Thyroid gland (tissue), 4 donors: ENCODE results near the gene HLX. TPM values are rescaled to one million over a fixed set of nuclear protein-coding genes. Genes with fewer than 3 reads are reported as not detected.
A peak's percentile ranks its signal among the peaks of the same experiment; 100 is the strongest.

Experiments used
- DNase-seq, 2 donors: peaks; one replicate each; pipeline ENCODE4 v3.0.0-alpha.2; 2019
- H3K27ac ChIP-seq, 3 donors: fragments of 200-600 bp; sonication (generic); 1 replicate in 2 of 3; 2 replicates in 1 of 3; pipeline ENCODE4 v1.5.1; 2016 to 2019; ENCODE audit warnings: mild to moderate bottlenecking in 1 of 3, moderate library complexity in 1 of 3
- H3K27me3 ChIP-seq: fragments of 200-600 bp; sonication (generic); one replicate; pipeline ENCODE4 v1.5.1; 2019
- H3K36me3 ChIP-seq, 2 donors: fragments of 200-600 bp; sonication (generic); one replicate each; pipeline ENCODE4 v1.5.1; 2016 to 2019
- H3K4me1 ChIP-seq, 2 donors: fragments of 200-600 bp; sonication (generic); one replicate each; pipeline ENCODE4 v1.5.1; 2017 to 2019
- H3K4me3 ChIP-seq, 3 donors: fragments of 200-600 bp; sonication (generic); replicated peaks in 1 of 3; 1 replicate in 2 of 3; 2 replicates in 1 of 3; pipeline ENCODE4 v1.5.1; 2016; ENCODE audit warnings: mild to moderate bottlenecking in 1 of 3
- H3K9me3 ChIP-seq: fragments of 200-600 bp; sonication (generic); one replicate; pipeline ENCODE4 v1.5.1; 2017
- POLR2A ChIP-seq, 2 donors: fragments of 450-650 bp; IDR thresholded peaks; one replicate each; pipeline ENCODE4 v1.6.1; 2017; ENCODE audit warnings: antibody characterized with exemption in 2 of 2, mild to moderate bottlenecking in 2 of 2, moderate library complexity in 1 of 2
- WGBS, 2 donors: methylation state at CpG; one replicate each; pipeline ENCODE4 v1.1.5; 2017; 5-methylcytosine and 5-hydroxymethylcytosine counted together
- intact Hi-C: fragments of 100-400 bp; cut with DNase I; formaldehyde crosslinking; loops from one replicate; pipeline ENCODE4 v1.15.1; 2023
- total RNA-seq, 4 donors: library from RNA; depleted of rRNA; stranded (reverse); fragments of >200 nt; gene quantifications; one replicate each; pipeline ENCODE4 v1.2.3, GENCODE V29; 2016
- TF ChIP-seq, protein P1 (sequence below), 6 experiments: fragments of 200-600 bp in 3 of 6; fragments of 450-650 bp in 3 of 6; sonication (generic) in 3 of 6; IDR thresholded peaks; one replicate each; pipeline ENCODE4 v1.5.1; 2016 to 2019; ENCODE audit warnings: antibody characterized with exemption in 6 of 6, mild to moderate bottlenecking in 2 of 6, inconsistent platforms in 1 of 6, moderate library complexity in 1 of 6

Gene HLX
- total RNA-seq, 4 donors from 2014 or later, result 3.1 to 5.1 (median 4.2) TPM

- peaks cover 0 to 11% of the 10 kb centered on the region in 2 donors for H3K4me1 ChIP-seq
- no peak for DNase-seq
- intact Hi-C loops, result no loop called here
- H3K27me3 ChIP-seq, result no peaks in the 10 kb centered on the region
- H3K36me3 ChIP-seq, result no peaks in the 10 kb centered on the region
- no peaks in the 10 kb centered on the region for H3K9me3 ChIP-seq
- no peak for TF ChIP-seq POLR2A (IDR thresholded peaks at IDR 0.05)
- TF ChIP-seq, protein P1, sequence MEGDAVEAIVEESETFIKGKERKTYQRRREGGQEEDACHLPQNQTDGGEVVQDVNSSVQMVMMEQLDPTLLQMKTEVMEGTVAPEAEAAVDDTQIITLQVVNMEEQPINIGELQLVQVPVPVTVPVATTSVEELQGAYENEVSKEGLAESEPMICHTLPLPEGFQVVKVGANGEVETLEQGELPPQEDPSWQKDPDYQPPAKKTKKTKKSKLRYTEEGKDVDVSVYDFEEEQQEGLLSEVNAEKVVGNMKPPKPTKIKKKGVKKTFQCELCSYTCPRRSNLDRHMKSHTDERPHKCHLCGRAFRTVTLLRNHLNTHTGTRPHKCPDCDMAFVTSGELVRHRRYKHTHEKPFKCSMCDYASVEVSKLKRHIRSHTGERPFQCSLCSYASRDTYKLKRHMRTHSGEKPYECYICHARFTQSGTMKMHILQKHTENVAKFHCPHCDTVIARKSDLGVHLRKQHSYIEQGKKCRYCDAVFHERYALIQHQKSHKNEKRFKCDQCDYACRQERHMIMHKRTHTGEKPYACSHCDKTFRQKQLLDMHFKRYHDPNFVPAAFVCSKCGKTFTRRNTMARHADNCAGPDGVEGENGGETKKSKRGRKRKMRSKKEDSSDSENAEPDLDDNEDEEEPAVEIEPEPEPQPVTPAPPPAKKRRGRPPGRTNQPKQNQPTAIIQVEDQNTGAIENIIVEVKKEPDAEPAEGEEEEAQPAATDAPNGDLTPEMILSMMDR (IDR thresholded peaks at IDR 0.05), result no peak
- no peak overlapping the region for H3K4me3 ChIP-seq
- no peak overlapping the region for H3K27ac ChIP-seq
Measured at GRCh38 chr1:220841293-220841692, 38.0 kb upstream of the HLX start.

DNA sequence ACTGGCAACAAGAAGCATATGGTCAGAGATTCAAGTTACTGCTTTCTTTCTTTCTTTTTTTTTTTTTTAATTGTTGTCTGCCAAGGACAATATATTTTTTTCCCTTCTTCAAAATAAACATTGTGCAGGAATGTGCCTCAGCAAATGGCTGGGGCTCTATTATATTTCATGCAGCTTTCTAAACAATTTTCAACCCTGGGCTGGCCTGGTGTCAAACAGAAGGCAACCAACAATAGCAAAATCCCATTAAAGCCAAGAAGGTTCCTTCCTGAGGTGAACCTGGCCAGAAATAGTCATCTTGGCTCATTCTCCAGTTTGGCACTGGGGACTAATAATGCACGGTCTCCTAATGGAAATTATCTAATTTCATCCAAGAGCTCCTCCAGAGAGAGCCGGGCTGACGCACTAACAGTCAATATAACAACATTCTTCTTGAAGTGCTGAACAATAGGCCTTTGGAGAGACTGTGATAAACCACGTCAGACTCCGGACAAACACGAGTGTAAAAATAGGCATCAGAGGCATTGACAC lies 35.7 kb upstream of the HLX start:
- peak overlapping the region in 1 of 3 donors; percentile 9 for H3K27ac ChIP-seq
- H3K4me1 ChIP-seq, result peaks cover 0 to 11% of the 10 kb centered on the region in 2 donors
- intact Hi-C loops, result no loop called here
- no peaks in the 10 kb centered on the region for H3K27me3 ChIP-seq
- H3K4me3 ChIP-seq, result no peak overlapping the region
- TF ChIP-seq, protein P1 (IDR thresholded peaks at IDR 0.05), result no peak
- TF ChIP-seq POLR2A (IDR thresholded peaks at IDR 0.05), result no peak
- no peak for DNase-seq
- H3K9me3 ChIP-seq, result no peaks in the 10 kb centered on the region
- WGBS, 2 donors, result 6 to 12% methylated on average over 6 of the region's 6 CpGs
- H3K36me3 ChIP-seq, result no peaks in the 10 kb centered on the region

DNA sequence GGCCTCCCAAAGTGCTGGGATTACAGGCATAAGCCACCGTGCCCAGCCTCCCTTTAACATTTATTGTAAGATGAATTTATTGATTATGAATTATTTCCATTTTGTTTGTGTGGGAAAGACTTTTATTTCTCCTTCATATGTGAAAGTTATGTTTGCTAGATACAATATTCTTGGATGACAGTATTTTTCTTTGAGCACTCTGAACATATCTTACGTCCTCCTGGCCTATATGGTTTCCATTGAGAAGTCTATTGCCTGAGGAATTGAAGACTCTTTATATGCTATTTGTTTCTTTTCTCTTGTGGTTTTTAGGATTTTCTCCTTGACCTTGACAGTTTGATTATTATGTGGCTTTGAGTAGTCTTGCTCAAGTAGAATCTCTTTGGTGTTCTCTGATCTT lies 26.8 kb upstream of the HLX start:
- TF ChIP-seq, protein P1 (IDR thresholded peaks at IDR 0.05), result no peak
- no peak for TF ChIP-seq POLR2A (IDR thresholded peaks at IDR 0.05)
- WGBS, 2 donors, result 95 to 97% methylated on average over 2 of the region's 2 CpGs
- DNase-seq, result no peak
- no peak overlapping the region for H3K27ac ChIP-seq
- H3K4me3 ChIP-seq, result no peak overlapping the region
- H3K4me1 ChIP-seq, result no peaks in the 10 kb centered on the region
- no peaks in the 10 kb centered on the region for H3K36me3 ChIP-seq
- intact Hi-C loops, result no loop called here
- no peaks in the 10 kb centered on the region for H3K27me3 ChIP-seq
- no peaks in the 10 kb centered on the region for H3K9me3 ChIP-seq

GRCh38 chr1:220872296-220872695 lies 6.9 kb upstream of the HLX start:
- H3K9me3 ChIP-seq, result no peaks in the 10 kb centered on the region
- H3K4me1 ChIP-seq, result peaks cover 0 to 18% of the 10 kb centered on the region in 2 donors
- TF ChIP-seq, protein P1 (IDR thresholded peaks at IDR 0.05), result no peak
- TF ChIP-seq POLR2A (IDR thresholded peaks at IDR 0.05), result no peak
- no peak for DNase-seq
- no peaks in the 10 kb centered on the region for H3K36me3 ChIP-seq
- intact Hi-C loops, result no loop called here
- no peak overlapping the region for H3K27ac ChIP-seq
- no peak overlapping the region for H3K4me3 ChIP-seq
- no peaks in the 10 kb centered on the region for H3K27me3 ChIP-seq

GRCh38 chr1:220873087-220873486 lies 6.2 kb upstream of the HLX start:
- peak; percentile 40 to 60 for DNase-seq
- H3K4me3 ChIP-seq, result no peak overlapping the region
- intact Hi-C loops, result no loop called here
- no peak overlapping the region for H3K27ac ChIP-seq
- H3K9me3 ChIP-seq, result no peaks in the 10 kb centered on the region
- TF ChIP-seq POLR2A (IDR thresholded peaks at IDR 0.05), result no peak
- TF ChIP-seq, protein P1 (IDR thresholded peaks at IDR 0.05), result no peak
- no peaks in the 10 kb centered on the region for H3K36me3 ChIP-seq
- peaks cover 0 to 18% of the 10 kb centered on the region in 2 donors for H3K4me1 ChIP-seq
- 40 to 45% methylated on average over 2 of the region's 2 CpGs for WGBS, 2 donors
- no peaks in the 10 kb centered on the region for H3K27me3 ChIP-seq
